Heart right ventricle (tissue), 16 donors: ENCODE results near the gene PRODH2. TPM values are rescaled to one million over a fixed set of nuclear protein-coding genes. Genes with fewer than 3 reads are reported as not detected.

ENCODE experiments used
- ATAC-seq, 8 donors: fragments of 200-7000 bp; cut with Tn5 transposase; one replicate each; pipeline ENCODE4 v1.9.1; 2020; ENCODE audit warnings: mild to moderate bottlenecking in 8 of 8, moderate library complexity in 8 of 8, moderate number of reproducible peaks in 1 of 8
- DNase-seq, 2 donors: peaks; one replicate each; pipeline ENCODE4 v3.0.0-alpha.2; 2020
- H3K27ac ChIP-seq, 10 donors: fragments of 200-600 bp; sonication (generic) in 2 of 10; one replicate each; pipeline versions ENCODE4 v1.5.0 to v1.8.0; 2020 to 2022; ENCODE audit warnings: mild to moderate bottlenecking in 3 of 10
- H3K27me3 ChIP-seq, 7 donors: fragments of 200-600 bp; one replicate each; pipeline ENCODE4 v1.8.0; 2021 to 2022; ENCODE audit warnings: mild to moderate bottlenecking in 2 of 7
- H3K36me3 ChIP-seq, 9 donors: fragments of 200-600 bp; sonication (generic) in 1 of 9; one replicate each; pipeline versions ENCODE4 v1.5.0 to v1.8.0; 2020 to 2022; ENCODE audit warnings: mild to moderate bottlenecking in 2 of 9
- H3K4me1 ChIP-seq, 9 donors: fragments of 200-600 bp; sonication (generic) in 1 of 9; one replicate each; pipeline versions ENCODE4 v1.5.0 to v1.8.0; 2020 to 2022; ENCODE audit warnings: mild to moderate bottlenecking in 4 of 9
- H3K4me3 ChIP-seq, 10 donors: fragments of 200-600 bp; sonication (generic) in 2 of 10; one replicate each; pipeline versions ENCODE4 v1.5.0 to v1.8.0; 2020 to 2022; ENCODE audit warnings: mild to moderate bottlenecking in 7 of 10, moderate library complexity in 2 of 10
- H3K9me3 ChIP-seq, 11 donors: fragments of 200-600 bp in 10 of 11; sonication (generic) in 2 of 11; one replicate each; pipeline versions ENCODE4 v1.5.0 to v1.8.0; 2013 to 2022; ENCODE audit warnings: mild to moderate bottlenecking in 2 of 11, control low read depth in 1 of 11, moderate library complexity in 1 of 11
- WGBS, 2 donors: extraction: QIAGEN DNeasy Blood & Tissue Kit; methylation state at CpG; one replicate each; pipeline ENCODE4 v1.1.7; 2013; ENCODE audit warnings: inconsistent platforms in 1 of 2; 5-methylcytosine and 5-hydroxymethylcytosine counted together
- intact Hi-C, 10 donors: fragments of 100-400 bp; cut with DNase I; formaldehyde crosslinking; loops; one replicate each; pipeline versions ENCODE4 v1.11.1 to v1.14.2; 2022
- polyA plus RNA-seq, 2 donors: library from polyadenylated mRNA; stranded (reverse); fragments of 200-250 nt; gene quantifications; one replicate each; pipeline ENCODE4 v1.2.3, GENCODE V29; 2013
- total RNA-seq, 10 donors: library from RNA; stranded (reverse); fragmentation: NEBNext Ultra II Directional in 3 of 10; extraction: Animal tissue kit (Norgen Biotek cat#: 25700) in 3 of 10; gene quantifications; one replicate each; pipeline versions ENCODE4 v1.2.1 to v1.2.4, GENCODE V29; 2021 to 2023
- TF ChIP-seq, protein P1 (sequence below), 9 donors: fragments of 200-600 bp; sonication (generic) in 2 of 9; IDR thresholded peaks; one replicate each; pipeline versions ENCODE4 v1.5.0 to v1.8.0; 2021 to 2022; ENCODE audit warnings: antibody characterized with exemption in 9 of 9, mild to moderate bottlenecking in 5 of 9, moderate library complexity in 1 of 9
- donor health status: Arrhythmogenic right ventricular cardiomyopathy.
- donor health status: ischemic (EF 13 %, LVEDD 7.1; RV severe dilation, severe dysfunction).
- donor health status: healthy with polysubstance abuse.
- donor health status: DM: no; HTN: yes; CAD: no.
- donor health status: DM: no; HTN: no; CAD: no.
- donor health status: ischemic (EF 25% LVEDD 6.9; RV normal size, moderate dysfunction).
- donor health status: ischemic (EF 25% LVEDD 5.7; RV mildly dilated, moderate dysfunction).
- donor health status: healthy.
- donor health status: DM: yes; HTN: yes; CAD: no.
- donor health status: Ischemic cardiomyopathy.
- donor health status: ischemic (EF 35%, LVEDD 5.7; RV mildly dilated, moderate dysfunction).
- donor health status: nonischemic (EF 11% LVEDD 7.7; RV severe dilation, severe dysfunction).
- donor health status: DM: yes; HTN: yes; CAD: no.
- donor health status: PGD.
- donor health status: ischemic (EF 29% LVEDD 5.4; RV normal size, mild dysfunction).
- donor health status: nonischemic (EF 23%, LVEDD 6.1; RV moderate dilation, normal function).

PRODH2 gene
- total and polyA plus RNA-seq, 12 donors, result not detected

DNA sequence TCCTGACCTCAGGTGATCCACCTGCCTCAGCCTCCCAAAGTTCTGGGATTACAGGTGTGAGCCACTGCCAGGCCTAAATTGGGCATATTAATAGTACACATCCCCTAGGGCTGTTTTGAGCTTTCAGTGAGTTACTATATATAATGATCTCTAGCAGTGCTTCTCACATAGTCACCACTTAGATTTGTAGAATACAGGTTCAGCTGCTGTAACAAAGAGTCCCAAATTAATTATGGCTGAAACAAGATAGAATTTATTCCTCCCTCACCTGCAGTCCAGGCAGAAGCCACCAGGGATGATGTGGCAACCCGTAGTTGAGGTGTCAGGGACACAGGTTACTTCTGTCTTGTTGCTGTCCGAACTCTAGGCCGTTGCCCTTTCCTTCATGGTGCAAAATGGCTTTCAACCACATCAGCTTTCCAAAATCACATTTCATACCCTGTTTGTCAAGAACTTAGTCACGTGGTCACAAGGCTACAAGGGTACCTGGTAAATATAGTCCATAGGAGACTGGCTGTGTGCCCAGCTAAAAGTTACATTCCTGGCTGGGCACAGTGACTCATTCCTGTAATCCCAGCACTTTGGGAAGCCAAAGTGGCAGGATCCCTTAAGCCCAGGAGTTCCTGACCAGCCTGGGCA lies 51.8 kb downstream of the PRODH2 start:
- no peak for ATAC-seq
- TF ChIP-seq, protein P1, sequence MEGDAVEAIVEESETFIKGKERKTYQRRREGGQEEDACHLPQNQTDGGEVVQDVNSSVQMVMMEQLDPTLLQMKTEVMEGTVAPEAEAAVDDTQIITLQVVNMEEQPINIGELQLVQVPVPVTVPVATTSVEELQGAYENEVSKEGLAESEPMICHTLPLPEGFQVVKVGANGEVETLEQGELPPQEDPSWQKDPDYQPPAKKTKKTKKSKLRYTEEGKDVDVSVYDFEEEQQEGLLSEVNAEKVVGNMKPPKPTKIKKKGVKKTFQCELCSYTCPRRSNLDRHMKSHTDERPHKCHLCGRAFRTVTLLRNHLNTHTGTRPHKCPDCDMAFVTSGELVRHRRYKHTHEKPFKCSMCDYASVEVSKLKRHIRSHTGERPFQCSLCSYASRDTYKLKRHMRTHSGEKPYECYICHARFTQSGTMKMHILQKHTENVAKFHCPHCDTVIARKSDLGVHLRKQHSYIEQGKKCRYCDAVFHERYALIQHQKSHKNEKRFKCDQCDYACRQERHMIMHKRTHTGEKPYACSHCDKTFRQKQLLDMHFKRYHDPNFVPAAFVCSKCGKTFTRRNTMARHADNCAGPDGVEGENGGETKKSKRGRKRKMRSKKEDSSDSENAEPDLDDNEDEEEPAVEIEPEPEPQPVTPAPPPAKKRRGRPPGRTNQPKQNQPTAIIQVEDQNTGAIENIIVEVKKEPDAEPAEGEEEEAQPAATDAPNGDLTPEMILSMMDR (IDR thresholded peaks at IDR 0.05), result no peak
- no peak overlapping the region for H3K4me3 ChIP-seq
- H3K9me3 ChIP-seq, result peaks cover 0 to 3% (median 0%) of the 10 kb centered on the region in 11 donors
- no peak overlapping the region for H3K27ac ChIP-seq
- H3K36me3 ChIP-seq, result peaks cover 0 to 60% (median 0%) of the 10 kb centered on the region in 9 donors
- no peak for DNase-seq
- peaks cover 0 to 8% (median 0%) of the 10 kb centered on the region in 7 donors for H3K27me3 ChIP-seq
- H3K4me1 ChIP-seq, result peaks cover 0 to 35% (median 27%) of the 10 kb centered on the region in 9 donors
- WGBS, 2 donors, result 88 to 91% methylated on average over 4 of the region's 4 CpGs
- intact Hi-C loops, result no loop called here

DNA sequence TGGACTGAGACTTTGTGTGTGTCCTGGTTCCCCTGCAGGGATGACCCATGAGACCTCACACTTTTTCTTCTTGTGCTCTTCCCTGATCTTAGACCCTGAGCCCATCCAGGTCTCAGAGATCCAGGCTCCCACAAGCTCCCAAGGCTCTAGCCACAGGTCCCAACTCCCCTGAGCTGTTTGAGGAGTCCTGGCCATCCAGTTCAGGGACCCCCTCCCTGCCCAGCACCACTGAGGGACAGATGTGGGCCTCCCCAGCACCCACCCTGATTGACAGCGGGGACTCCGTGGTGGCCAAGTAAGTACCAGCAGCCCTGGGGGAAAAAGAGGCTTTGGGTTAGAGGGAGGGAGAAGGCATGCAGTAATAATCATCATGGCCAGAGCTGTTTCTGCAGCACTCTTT lies 52.9 kb downstream of the PRODH2 start:
- Histone ChIP-seq H3K27ac (peak overlapping the region in 1 of 10 donors; percentile 28), H3K4me3 (no peak overlapping the region), H3K27me3 (peaks cover 0 to 15% (median 0%) of the 10 kb centered on the region in 7 donors), H3K4me1 (peaks cover 4 to 45% (median 37%) of the 10 kb centered on the region in 9 donors), H3K36me3 (peaks cover 0 to 48% (median 0%) of the 10 kb centered on the region in 9 donors), H3K9me3 (peaks cover 0 to 3% (median 0%) of the 10 kb centered on the region in 11 donors)
- DNase-seq, result no peak
- intact Hi-C loops, result loop anchor here in 1 of 10 donors (5.0 kb wide), 1 partner anchor 173 kb away; no protein-coding TSS in a partner anchor
- no peak for ATAC-seq
- TF ChIP-seq, protein P1 (IDR thresholded peaks at IDR 0.05), result no peak
- WGBS, 2 donors, result 90 to 94% methylated on average over 2 of the region's 2 CpGs

DNA sequence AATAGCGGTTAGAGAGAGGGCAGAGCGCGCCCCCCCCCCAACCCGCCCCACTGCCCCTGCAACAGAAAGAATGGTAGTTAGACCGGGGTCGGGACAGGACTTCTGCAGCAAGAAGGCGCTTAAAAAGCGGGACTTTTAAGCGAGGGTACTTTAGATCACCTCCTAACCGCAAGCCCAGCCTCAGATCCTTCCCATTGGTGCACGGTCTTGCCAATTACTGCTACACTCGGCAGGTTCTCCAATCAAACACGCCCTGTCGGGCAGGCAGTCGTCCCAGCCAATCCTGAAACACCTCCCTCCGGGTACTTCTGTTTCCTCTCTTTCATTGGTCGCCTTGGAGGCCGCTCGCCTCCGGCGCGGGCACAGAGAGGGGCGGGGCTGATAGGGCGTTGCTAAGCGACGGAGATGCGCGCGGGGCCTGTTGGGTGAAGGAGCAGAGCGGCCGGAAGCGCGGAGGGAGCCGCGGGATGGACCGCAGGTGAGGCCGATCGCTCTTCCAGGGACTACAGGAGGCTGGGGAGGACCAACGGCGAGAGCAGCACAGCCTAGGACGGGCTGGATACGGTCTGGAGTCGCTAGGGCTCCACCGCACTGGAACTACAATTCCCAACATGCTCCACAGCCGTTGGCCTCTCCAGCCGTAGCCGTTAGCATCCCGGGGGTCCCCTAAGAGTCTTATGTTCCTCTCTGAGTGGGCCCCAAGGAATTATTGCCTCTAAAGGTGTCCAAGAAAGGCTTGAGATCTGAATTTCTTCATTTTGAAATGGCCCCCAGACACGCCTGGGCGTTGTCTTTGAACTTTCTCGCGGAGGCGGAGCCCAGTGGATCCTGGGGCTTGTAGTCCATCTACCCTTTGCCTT lies 54.7 kb downstream of the PRODH2 start, which contains the start of gene PROSER3:
TSS of gene PROSER3 (plus strand) at position 428 of the 860 bp plus-strand sequence. CDS start at position 468, 40 bp downstream.
- DNase-seq (peak; percentile 98 to 99), ATAC-seq (peak; percentile 69 to 91 (median 86))
- Histone ChIP-seq H3K4me3 (peak within 1 kb of the TSS; percentile 53 to 99 (median 82)), H3K27ac (peak within 1 kb of the TSS; percentile 88 to 99 (median 98)), H3K4me1 (peaks cover 4 to 54% (median 37%) of the 10 kb centered on the region in 9 donors), H3K27me3 (peaks cover 0 to 15% (median 0%) of the 10 kb centered on the region in 7 donors), H3K9me3 (peaks cover 0 to 3% (median 0%) of the 10 kb centered on the region in 11 donors), H3K36me3 (peaks cover 0 to 48% (median 14%) of the 10 kb centered on the region in 9 donors)
- TF ChIP-seq, protein P1 (IDR thresholded peaks at IDR 0.05), result no peak
- 0 to 1% methylated on average over 53 of the region's 53 CpGs for WGBS, 2 donors
- intact Hi-C loops, result loop anchor here in 3 of 10 donors (1.0 to 5.0 kb wide), 3 partner anchors 10 to 174 kb away; partner anchors contain the start of gene LIN37 (in 1 of the 3)
